Caco-2 (cell line): ENCODE results near the gene CEP112. TPM values are rescaled to one million over a fixed set of nuclear protein-coding genes. Genes with fewer than 3 reads are reported as not detected.

ENCODE experiments used
- BruUV-seq: library from RNA; stranded (reverse); fragments of 400-500 nt; replicated peaks from 2 replicates; lab custom pipeline; 2021; lab: Mats Ljungman, UMichigan
- CTCF ChIA-PET: fragments of 300-600 bp; sonication (Branson Sonifier 250); formaldehyde crosslinking; loops from one replicate; lab custom pipeline; 2022; ENCODE audit warnings: antibody characterized with exemption; lab: Charles Lee
- POLR2A ChIA-PET: fragments of 300-600 bp; sonication (Branson Sonifier 250); formaldehyde crosslinking; loops from one replicate; lab custom pipeline; 2022; ENCODE audit warnings: antibody characterized with exemption; lab: Charles Lee
- DNase-seq, 2 experiments: peaks; one replicate each; pipeline versions ENCODE4 v3.0.0 to v3.0.0-alpha.2; 2020 to 2022
- H3K27me3 ChIP-seq: replicated peaks from 2 replicates; pipeline ENCODE4 v1.6.0; 2011; ENCODE audit warnings: low read length; ENCODE audit not compliant: control insufficient read depth, insufficient read depth
- H3K36me3 ChIP-seq: 2 replicates; pipeline ENCODE4 v1.5.1; 2011; ENCODE audit warnings: low read length; ENCODE audit not compliant: control insufficient read depth, insufficient read depth
- H3K4me1 ChIP-seq: fragments of 250-450 bp; sonication (Bioruptor Pico); 2 replicates; pipeline ENCODE4 v1.5.1; 2020; ENCODE audit warnings: mild to moderate bottlenecking
- H3K4me3 ChIP-seq: 2 replicates; pipeline ENCODE4 v1.5.1; 2011; ENCODE audit warnings: low read depth, mild to moderate bottlenecking, control low read depth, low read length
- H3K9me3 ChIP-seq: fragments of 250-450 bp; sonication (Bioruptor Pico); 2 replicates; pipeline ENCODE4 v1.5.1; 2020; ENCODE audit warnings: mild to moderate bottlenecking, moderate library complexity
- H3K27ac Mint-ChIP-seq: one replicate; pipeline ENCODE4 v1.8.0; 2022; ENCODE audit warnings: mixed read lengths; ENCODE audit not compliant: unreplicated experiment
- H3K27me3 Mint-ChIP-seq: one replicate; pipeline ENCODE4 v1.8.0; 2022; ENCODE audit warnings: mixed read lengths; ENCODE audit not compliant: insufficient read depth, unreplicated experiment
- H3K36me3 Mint-ChIP-seq: one replicate; pipeline ENCODE4 v1.8.0; 2022; ENCODE audit warnings: mild to moderate bottlenecking, mixed read lengths; ENCODE audit not compliant: insufficient read depth, unreplicated experiment
- H3K4me1 Mint-ChIP-seq: one replicate; pipeline ENCODE4 v1.8.0; 2022; ENCODE audit warnings: low read depth, mixed read lengths; ENCODE audit not compliant: unreplicated experiment
- H3K4me3 Mint-ChIP-seq: one replicate; pipeline ENCODE4 v1.8.0; 2022; ENCODE audit warnings: mild to moderate bottlenecking, moderate library complexity, mixed read lengths; ENCODE audit not compliant: unreplicated experiment
- H3K9me3 Mint-ChIP-seq: one replicate; pipeline ENCODE4 v1.8.0; 2022; ENCODE audit warnings: mixed read lengths; ENCODE audit not compliant: unreplicated experiment
- CTCF ChIP-seq, 2 experiments: fragments of 200-600 bp in 1 of 2; IDR thresholded peaks; 1 replicate in 1 of 2; 2 replicates in 1 of 2; pipeline versions ENCODE4 v1.5.1 to v1.8.0; 2011 to 2022; ENCODE audit warnings: antibody characterized with exemption in 1 of 2, control low read depth in 1 of 2, inconsistent platforms in 1 of 2, low read depth in 1 of 2, low read length in 1 of 2, mild to moderate bottlenecking in 1 of 2, moderate library complexity in 1 of 2; ENCODE audit not compliant: insufficient read depth in 1 of 2, severe bottlenecking in 1 of 2, unreplicated experiment in 1 of 2
- intact Hi-C: fragments of 100-400 bp; cut with micrococcal nuclease; formaldehyde crosslinking; loops from one replicate; pipeline ENCODE4 v1.10.0; 2022; ENCODE audit not compliant: unreplicated experiment
- total RNA-seq: library from RNA; stranded (reverse); gene quantifications from 2 replicates; pipeline ENCODE4 v1.2.3, GENCODE V29; 2022

The CEP112 gene
- total RNA-seq, 1 experiment from 2014 or later = 4.7 TPM

- H3K4me1 ChIP-seq = no peaks in the 10 kb centered on the region
Observed at GRCh38 chr17:66000216-66000615, 191.7 kb downstream of the CEP112 start.

DNA sequence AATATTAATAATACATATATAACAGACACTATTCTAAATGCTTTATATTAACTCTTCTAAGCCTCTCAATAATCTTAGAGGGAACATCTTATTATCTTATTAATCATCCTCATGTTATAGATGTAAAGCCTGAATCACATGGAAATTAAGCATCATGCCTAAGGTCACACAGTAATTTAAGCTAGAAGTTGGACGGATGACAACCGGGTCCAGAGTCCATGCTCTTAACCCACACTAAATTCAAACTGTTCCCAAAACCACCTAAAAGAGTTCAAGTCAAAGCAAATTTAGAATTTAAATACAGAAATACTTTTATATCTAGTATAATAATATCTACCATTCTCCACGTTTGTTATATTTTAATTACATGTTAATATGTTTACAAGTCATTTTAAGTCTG, 193.3 kb downstream of the CEP112 start:
- Mint-ChIP-seq H3K27ac (no peak overlapping the region), H3K27me3 (peaks cover 6% of the 10 kb centered on the region), H3K4me3 (no peak overlapping the region), H3K9me3 (peaks cover 13% of the 10 kb centered on the region), H3K36me3 (no peaks in the 10 kb centered on the region), H3K4me1 (no peaks in the 10 kb centered on the region)
- no peaks in the 10 kb centered on the region for H3K27me3 ChIP-seq
- H3K36me3 ChIP-seq = no peaks in the 10 kb centered on the region
- TF ChIP-seq CTCF (IDR thresholded peaks at IDR 0.05; ENCODE audit: insufficient read depth in 1 of 2, low read depth in 1 of 2, low read length in 1 of 2, severe bottlenecking in 1 of 2, unreplicated experiment in 1 of 2) = no peak
- POLR2A ChIA-PET = no interaction called here
- no TSS peak for BruUV-seq
- CTCF ChIA-PET = no interaction called here
- no peaks in the 10 kb centered on the region for H3K9me3 ChIP-seq
- H3K4me3 ChIP-seq = no peak overlapping the region
- intact Hi-C loops = no loop called here
- DNase-seq = no peak
- no peaks in the 10 kb centered on the region for H3K4me1 ChIP-seq

More at GRCh38 chr17:66000216-66000615, 191.7 kb downstream of the CEP112 start:
- Histone ChIP-seq H3K36me3 (no peaks in the 10 kb centered on the region), H3K9me3 (no peaks in the 10 kb centered on the region), H3K4me3 (no peak overlapping the region), H3K27me3 (no peaks in the 10 kb centered on the region)
- peaks cover 6% of the 10 kb centered on the region for H3K27me3 Mint-ChIP-seq
- no peak for TF ChIP-seq CTCF (IDR thresholded peaks at IDR 0.05; ENCODE audit: insufficient read depth in 1 of 2, low read depth in 1 of 2, low read length in 1 of 2, severe bottlenecking in 1 of 2, unreplicated experiment in 1 of 2)
- H3K4me1 Mint-ChIP-seq = no peaks in the 10 kb centered on the region
- POLR2A ChIA-PET = no interaction called here
- no peaks in the 10 kb centered on the region for H3K36me3 Mint-ChIP-seq
- peaks cover 20% of the 10 kb centered on the region for H3K9me3 Mint-ChIP-seq
- H3K4me3 Mint-ChIP-seq = no peak overlapping the region
- intact Hi-C loops = no loop called here
- CTCF ChIA-PET = no interaction called here
- H3K27ac Mint-ChIP-seq = no peak overlapping the region
- DNase-seq = no peak
- BruUV-seq = no TSS peak

- Mint-ChIP-seq H3K4me1 (no peaks in the 10 kb centered on the region), H3K36me3 (no peaks in the 10 kb centered on the region), H3K9me3 (peaks cover 6% of the 10 kb centered on the region), H3K4me3 (no peak overlapping the region), H3K27me3 (peaks cover 6% of the 10 kb centered on the region), H3K27ac (no peak overlapping the region)
- POLR2A ChIA-PET = no interaction called here
- Histone ChIP-seq H3K4me1 (no peaks in the 10 kb centered on the region), H3K36me3 (no peaks in the 10 kb centered on the region), H3K27me3 (no peaks in the 10 kb centered on the region), H3K9me3 (no peaks in the 10 kb centered on the region), H3K4me3 (no peak overlapping the region)
- DNase-seq = no peak
- CTCF ChIA-PET = no interaction called here
- BruUV-seq = no TSS peak
- intact Hi-C loops = no loop called here
- TF ChIP-seq CTCF (IDR thresholded peaks at IDR 0.05; ENCODE audit: insufficient read depth in 1 of 2, low read depth in 1 of 2, low read length in 1 of 2, severe bottlenecking in 1 of 2, unreplicated experiment in 1 of 2) = no peak
Observed at GRCh38 chr17:65994679-65995078, 197.3 kb downstream of the CEP112 start.
